GM18870 (cell line): ENCODE data around the gene CKAP5.
"Not testable (repeated sequence)": the region's sequence is repeated elsewhere in the genome, so short reads cannot be mapped to it uniquely, and the experiment has no call there.

Source experiments
- ATAC-seq: cut with Tn5 transposase; IDR thresholded peaks from one replicate; pipeline ENCODE4 v1.9.1; 2021; ENCODE audit warnings: moderate library complexity; ENCODE audit not compliant: unreplicated experiment

The CKAP5 gene

GRCh38 chr11:46729110-46730027 lies 116.7 kb downstream of the CKAP5 start:
- no peak for ATAC-seq

GRCh38 chr11:46728659-46729040 lies 117.4 kb downstream of the CKAP5 start:
- ATAC-seq = no peak

GRCh38 chr11:46727952-46728658 lies 118.0 kb downstream of the CKAP5 start:
- no peak for ATAC-seq

GRCh38 chr11:46726206-46726862 lies 119.7 kb downstream of the CKAP5 start:
- no peak for ATAC-seq

- ATAC-seq = no peak
These were observed 120.5 kb downstream of the CKAP5 start for GRCh38 chr11:46725338-46726205.

GRCh38 chr11:46724088-46724487 lies 122.0 kb downstream of the CKAP5 start:
- no peak for ATAC-seq

GRCh38 chr11:46723359-46723680 lies 122.8 kb downstream of the CKAP5 start:
- ATAC-seq = no peak

GRCh38 chr11:46722566-46723358 lies 123.3 kb downstream of the CKAP5 start:
- no peak for ATAC-seq

- no peak for ATAC-seq
These were observed 124.8 kb downstream of the CKAP5 start for GRCh38 chr11:46721286-46721685.

GRCh38 chr11:46719543-46720218 lies 126.4 kb downstream of the CKAP5 start:
- no peak for ATAC-seq

GRCh38 chr11:46719048-46719542 lies 127.0 kb downstream of the CKAP5 start, which contains the start of gene F2:
TSS of gene F2 (plus strand) at chr11:46719213. CDS start at chr11:46719236, 23 bp downstream.
- no peak for ATAC-seq

- no peak for ATAC-seq
These were observed 127.7 kb downstream of the CKAP5 start for GRCh38 chr11:46718155-46719019.

GRCh38 chr11:46717825-46718154 lies 128.3 kb downstream of the CKAP5 start:
- ATAC-seq = not testable (repeated sequence)

- no peak for ATAC-seq
These were observed 133.1 kb downstream of the CKAP5 start for GRCh38 chr11:46712874-46713576.

GRCh38 chr11:46711303-46711702 lies 134.8 kb downstream of the CKAP5 start:
- no peak for ATAC-seq

- ATAC-seq = no peak
These were observed 135.2 kb downstream of the CKAP5 start for GRCh38 chr11:46710821-46711269.

- ATAC-seq = not testable (repeated sequence)
These were observed 136.7 kb downstream of the CKAP5 start for GRCh38 chr11:46709351-46709750.

GRCh38 chr11:46706886-46707285 lies 139.2 kb downstream of the CKAP5 start:
- ATAC-seq = no peak
